Adrenal gland (tissue), 12 donors: ENCODE results near the gene CCDC177. TPM values are rescaled to one million over a fixed set of nuclear protein-coding genes. Genes with fewer than 3 reads are reported as not detected.

Source experiments
- DNase-seq, 7 donors: peaks; one replicate each; pipeline ENCODE4 v3.0.0-alpha.2; 2019 to 2020
- H3K27ac ChIP-seq, 5 donors: fragments of 200-600 bp; sonication (generic) in 4 of 5; 1 replicate in 3 of 5; 2 replicates in 2 of 5; pipeline versions ENCODE4 v1.5.1 to v1.8.0; 2016 to 2020; ENCODE audit warnings: mild to moderate bottlenecking in 1 of 5
- H3K27me3 ChIP-seq: fragments of 200-600 bp; 2 replicates; pipeline ENCODE4 v1.8.0; 2021
- H3K36me3 ChIP-seq, 2 donors: fragments of 200-600 bp; replicated peaks in 1 of 2; 1 replicate in 1 of 2; 2 replicates in 1 of 2; pipeline versions ENCODE4 v1.5.1 to v1.8.0; 2018 to 2022
- H3K4me1 ChIP-seq, 2 donors: fragments of 200-600 bp; replicated peaks in 1 of 2; 1 replicate in 1 of 2; 2 replicates in 1 of 2; pipeline versions ENCODE4 v1.5.1 to v1.8.0; 2018 to 2021
- H3K4me3 ChIP-seq, 4 donors: fragments of 200-600 bp; sonication (generic) in 3 of 4; one replicate each; pipeline ENCODE4 v1.5.1; 2016 to 2018
- H3K9me3 ChIP-seq, 3 donors: fragments of 200-600 bp; sonication (generic) in 1 of 3; replicated peaks in 1 of 3; 1 replicate in 2 of 3; 2 replicates in 1 of 3; pipeline versions ENCODE4 v1.5.1 to v1.8.0; 2016 to 2021
- CTCF ChIP-seq, 6 experiments: fragments of 450-650 bp in 4 of 6; fragments of 200-600 bp in 2 of 6; sonication (generic) in 1 of 6; IDR thresholded peaks; 1 replicate in 5 of 6; 2 replicates in 1 of 6; pipeline versions ENCODE4 v1.5.1 to v1.8.0; 2016 to 2021; ENCODE audit warnings: antibody characterized with exemption in 6 of 6, mild to moderate bottlenecking in 2 of 6, moderate library complexity in 1 of 6
- POLR2A ChIP-seq, 2 donors: fragments of 450-650 bp; IDR thresholded peaks; one replicate each; pipeline ENCODE4 v1.6.1; 2017; ENCODE audit warnings: antibody characterized with exemption in 2 of 2, mild to moderate bottlenecking in 2 of 2, moderate library complexity in 1 of 2
- WGBS, 4 donors: extraction: QIAGEN DNeasy Blood & Tissue Kit in 2 of 4; methylation state at CpG; one replicate each; pipeline versions ENCODE4 v1.1.5 to v1.1.7; 2013 to 2017; 5-methylcytosine and 5-hydroxymethylcytosine counted together
- intact Hi-C, 2 donors: fragments of 100-400 bp; cut with DNase I; formaldehyde crosslinking; loops; one replicate each; pipeline versions ENCODE4 v1.14.1 to v1.15.0; 2022 to 2023
- polyA plus RNA-seq, 3 donors: library from polyadenylated mRNA; stranded (reverse); fragments of 200-250 nt in 2 of 3; fragments of 350-450 nt in 1 of 3; fragmentation: Illumina TruSeq in 1 of 3; extraction: RNeasy Lipid Tissue Mini Kit (QIAGEN cat#74804) in 1 of 3; gene quantifications; one replicate each; pipeline ENCODE4 v1.2.3, GENCODE V29; 2013 to 2014
- total RNA-seq, 9 donors: library from RNA; depleted of rRNA in 4 of 9; stranded (reverse); fragments of >200 nt in 4 of 9; fragments of 120-200 nt in 1 of 9; fragmentation: NEBNext Ultra II Directional in 1 of 9; extraction: Animal tissue kit (Norgen Biotek cat#: 25700) in 1 of 9; gene quantifications; one replicate each; pipeline versions ENCODE4 v1.1.0 to v1.2.4, GENCODE V29; 2013 to 2023
- donor health status: healthy with polysubstance abuse.
- donor health status: Bipolar disorder and iron deficiency.
- donor health status: DM: yes; HTN: yes; CAD: no.
- donor health status: DM: no; HTN: no; CAD: no.
- donor health status: DM: no; HTN: no; CAD: no.
- donor health status: DM: yes; HTN: yes; CAD: no.

The CCDC177 gene
- total and polyA plus RNA-seq, 12 donors, result 0.04 to 0.61 (median 0.30) TPM; not detected in 3

- peak overlapping the region; percentile 82 to 100 (median 89) for H3K27ac ChIP-seq
- H3K36me3 ChIP-seq, result no peaks in the 10 kb centered on the region
- no peaks in the 10 kb centered on the region for H3K27me3 ChIP-seq
- H3K9me3 ChIP-seq, result no peaks in the 10 kb centered on the region
- no peak for TF ChIP-seq POLR2A (IDR thresholded peaks at IDR 0.05)
- TF ChIP-seq CTCF (IDR thresholded peaks at IDR 0.05), result no peak
- peak overlapping the region in 1 of 4 donors; percentile 41 for H3K4me3 ChIP-seq
- DNase-seq, result peak in 1 of 7 donors; percentile 42
- H3K4me1 ChIP-seq, result peaks cover 64 to 85% of the 10 kb centered on the region in 2 donors
- WGBS, 4 donors, result 37 to 45% (median 41%) methylated on average over 5 of the region's 5 CpGs
- intact Hi-C loops, result no loop called here
Observed at GRCh38 chr14:69615121-69615495, 40.4 kb upstream of the CCDC177 start.

- Histone ChIP-seq H3K9me3 (no peaks in the 10 kb centered on the region), H3K27ac (peak overlapping the region; percentile 82 to 100 (median 89)), H3K27me3 (no peaks in the 10 kb centered on the region), H3K4me3 (peak overlapping the region in 1 of 4 donors; percentile 90), H3K4me1 (peaks cover 64 to 82% of the 10 kb centered on the region in 2 donors), H3K36me3 (no peaks in the 10 kb centered on the region)
- WGBS, 4 donors, result 6 to 30% (median 15%) methylated on average over 2 of the region's 2 CpGs
- TF ChIP-seq CTCF (IDR thresholded peaks at IDR 0.05) (no peak), POLR2A (IDR thresholded peaks at IDR 0.05) (no peak)
- DNase-seq, result peak in 5 of 7 donors; percentile 39 to 76 (median 61)
- intact Hi-C loops, result no loop called here
Observed at GRCh38 chr14:69614592-69614991, 39.9 kb upstream of the CCDC177 start.

GRCh38 chr14:69613312-69614073 is 38.8 kb upstream of the CCDC177 start:
- intact Hi-C loops, result no loop called here
- H3K4me3 ChIP-seq, result peak overlapping the region in 1 of 4 donors; percentile 90
- WGBS, 4 donors, result 61 to 63% (median 61%) methylated on average over 4 of the region's 4 CpGs
- peak overlapping the region in 3 of 5 donors; percentile 96 to 100 (median 97) for H3K27ac ChIP-seq
- peaks cover 54 to 71% of the 10 kb centered on the region in 2 donors for H3K4me1 ChIP-seq
- no peaks in the 10 kb centered on the region for H3K36me3 ChIP-seq
- DNase-seq, result no peak
- no peaks in the 10 kb centered on the region for H3K27me3 ChIP-seq
- no peaks in the 10 kb centered on the region for H3K9me3 ChIP-seq
- TF ChIP-seq CTCF (IDR thresholded peaks at IDR 0.05) (no peak), POLR2A (IDR thresholded peaks at IDR 0.05) (no peak)

- H3K36me3 ChIP-seq, result no peaks in the 10 kb centered on the region
- WGBS, 4 donors, result 3 to 9% (median 8%) methylated on average over 2 of the region's 2 CpGs
- H3K4me1 ChIP-seq, result peaks cover 48 to 64% of the 10 kb centered on the region in 2 donors
- H3K9me3 ChIP-seq, result no peaks in the 10 kb centered on the region
- intact Hi-C loops, result no loop called here
- DNase-seq, result no peak
- H3K4me3 ChIP-seq, result peak overlapping the region in 3 of 4 donors; percentile 30 to 90 (median 56)
- peak overlapping the region; percentile 67 to 100 (median 96) for H3K27ac ChIP-seq
- TF ChIP-seq POLR2A (IDR thresholded peaks at IDR 0.05) (no peak), CTCF (IDR thresholded peaks at IDR 0.05) (peak in 1 of 6 experiments; percentile 22)
- H3K27me3 ChIP-seq, result no peaks in the 10 kb centered on the region
Observed at GRCh38 chr14:69612783-69613130, 38.1 kb upstream of the CCDC177 start.
